ENCODE results near the gene CD300LG.

DNA sequence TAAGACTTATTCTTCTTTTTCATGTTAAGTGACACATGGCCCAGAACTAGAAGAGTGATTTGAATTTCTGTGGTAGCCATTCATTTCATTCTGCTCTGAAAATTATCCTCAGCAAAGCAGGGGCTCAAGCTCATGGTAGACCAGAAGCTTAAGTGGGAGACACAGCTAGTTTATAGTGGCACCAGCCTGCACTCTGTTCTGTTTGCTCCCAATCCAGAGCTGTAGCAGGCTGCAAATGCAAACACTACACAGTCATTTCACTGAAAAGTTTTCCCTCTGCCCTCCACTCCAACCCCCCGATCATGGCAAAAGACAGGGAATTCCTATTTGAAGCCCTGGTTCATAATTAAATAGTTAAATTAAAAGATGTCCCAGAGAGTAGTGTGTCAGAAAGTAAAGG, 43.3 kb downstream of the CD300LG start:
- TF ChIP-seq, protein P1, sequence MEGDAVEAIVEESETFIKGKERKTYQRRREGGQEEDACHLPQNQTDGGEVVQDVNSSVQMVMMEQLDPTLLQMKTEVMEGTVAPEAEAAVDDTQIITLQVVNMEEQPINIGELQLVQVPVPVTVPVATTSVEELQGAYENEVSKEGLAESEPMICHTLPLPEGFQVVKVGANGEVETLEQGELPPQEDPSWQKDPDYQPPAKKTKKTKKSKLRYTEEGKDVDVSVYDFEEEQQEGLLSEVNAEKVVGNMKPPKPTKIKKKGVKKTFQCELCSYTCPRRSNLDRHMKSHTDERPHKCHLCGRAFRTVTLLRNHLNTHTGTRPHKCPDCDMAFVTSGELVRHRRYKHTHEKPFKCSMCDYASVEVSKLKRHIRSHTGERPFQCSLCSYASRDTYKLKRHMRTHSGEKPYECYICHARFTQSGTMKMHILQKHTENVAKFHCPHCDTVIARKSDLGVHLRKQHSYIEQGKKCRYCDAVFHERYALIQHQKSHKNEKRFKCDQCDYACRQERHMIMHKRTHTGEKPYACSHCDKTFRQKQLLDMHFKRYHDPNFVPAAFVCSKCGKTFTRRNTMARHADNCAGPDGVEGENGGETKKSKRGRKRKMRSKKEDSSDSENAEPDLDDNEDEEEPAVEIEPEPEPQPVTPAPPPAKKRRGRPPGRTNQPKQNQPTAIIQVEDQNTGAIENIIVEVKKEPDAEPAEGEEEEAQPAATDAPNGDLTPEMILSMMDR (conservative IDR thresholded peaks at IDR 0.05 in 1 of 2, IDR thresholded peaks at IDR 0.05 in 1 of 2; ENCODE audit: low read depth in 1 of 2, low read length in 2 of 2), result no peak
- no peak for TF ChIP-seq EZH2 (IDR thresholded peaks at IDR 0.05; ENCODE audit: low read length, missing control alignments)

Measured in fibroblast of lung (primary cell).